ENCODE data around the gene SUGCT.
A peak's percentile ranks its signal among the peaks of the same experiment; 100 is the strongest.

Gene SUGCT

GRCh38 chr7:40541336-40541735 is 406.5 kb downstream of the SUGCT start:
- no peak for DNase-seq

DNA sequence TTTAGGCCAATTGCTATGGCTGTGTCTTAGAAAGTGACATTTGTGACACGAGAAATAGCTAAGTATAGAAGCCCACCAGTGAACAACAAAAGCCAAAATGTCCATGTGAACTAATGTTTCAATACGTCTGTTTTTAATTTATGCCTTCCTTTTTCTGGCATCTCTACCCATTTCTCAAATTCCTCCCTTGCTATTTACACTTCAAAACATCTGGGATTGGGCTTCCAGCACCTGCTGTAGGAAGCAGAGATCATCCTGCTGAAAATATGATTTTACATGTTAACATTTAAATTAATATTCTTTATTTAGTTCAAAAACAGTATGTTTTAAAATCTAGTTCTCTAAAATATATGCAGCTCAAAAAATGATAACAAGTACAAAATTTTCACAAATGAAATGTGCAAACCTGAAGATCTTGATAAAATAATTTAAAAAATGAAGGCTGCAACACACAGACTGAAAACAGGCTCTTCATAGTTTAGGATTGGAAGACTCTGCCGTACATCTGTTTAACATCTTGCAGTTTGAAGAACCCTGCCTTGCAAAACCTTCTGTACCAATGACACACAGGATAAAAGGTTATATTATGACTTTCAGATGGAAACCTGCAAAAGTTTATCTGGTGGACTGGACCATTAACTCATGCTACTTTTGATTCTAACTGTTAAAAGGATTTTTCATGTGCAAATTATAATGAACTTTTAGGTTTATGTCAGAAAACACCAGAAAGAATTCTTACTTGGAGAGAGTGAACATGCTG is 408.4 kb downstream of the SUGCT start:
- DNase-seq: no peak

- no peak for DNase-seq
Observed at GRCh38 chr7:40544221-40544723, 409.5 kb downstream of the SUGCT start.

DNA sequence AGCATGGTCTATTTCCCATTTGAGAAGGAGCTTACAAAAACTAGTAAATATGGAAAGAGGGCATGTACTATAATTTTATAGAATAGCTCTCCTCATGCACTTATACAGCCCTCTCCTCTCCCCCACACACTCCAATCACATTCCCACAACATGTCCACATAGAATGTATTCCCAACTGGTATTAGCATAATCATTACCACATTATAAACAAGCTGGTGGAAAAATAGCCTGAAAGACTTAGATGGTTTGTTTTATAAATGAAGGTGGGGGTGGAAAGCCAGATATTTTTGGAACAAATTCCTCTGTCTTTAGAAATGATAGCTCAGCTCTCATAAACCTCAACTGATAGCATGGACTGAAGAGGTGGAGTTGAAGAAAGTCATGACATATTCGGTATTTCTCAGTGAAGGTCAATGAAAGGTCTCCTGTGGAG is 410.1 kb downstream of the SUGCT start:
- no peak for DNase-seq

DNA sequence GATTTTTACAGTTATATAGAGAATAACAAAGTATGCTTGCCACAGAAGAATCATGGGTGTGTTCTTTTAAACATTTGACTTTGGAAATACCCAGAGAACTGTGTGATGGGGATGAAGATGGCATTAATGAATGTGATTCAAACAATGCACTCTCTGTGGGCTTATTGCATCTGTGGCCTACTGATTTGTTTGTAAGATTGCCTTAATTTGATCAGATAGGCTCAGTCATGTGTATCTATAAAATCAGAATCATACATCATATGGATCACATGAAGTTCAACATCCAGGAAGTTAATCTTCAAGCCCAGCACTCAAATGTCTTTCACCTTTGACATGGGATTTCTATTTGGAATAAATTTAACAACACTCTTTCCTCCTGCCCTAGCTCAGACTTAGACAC is 410.9 kb downstream of the SUGCT start:
- DNase-seq: no peak

- no peak for DNase-seq
Observed at GRCh38 chr7:40546616-40547501, 412.1 kb downstream of the SUGCT start.

- DNase-seq: no peak
Observed at GRCh38 chr7:40549372-40550039, 414.7 kb downstream of the SUGCT start.

GRCh38 chr7:40551685-40552576 is 417.1 kb downstream of the SUGCT start:
- DNase-seq: peak; percentile 20

DNA sequence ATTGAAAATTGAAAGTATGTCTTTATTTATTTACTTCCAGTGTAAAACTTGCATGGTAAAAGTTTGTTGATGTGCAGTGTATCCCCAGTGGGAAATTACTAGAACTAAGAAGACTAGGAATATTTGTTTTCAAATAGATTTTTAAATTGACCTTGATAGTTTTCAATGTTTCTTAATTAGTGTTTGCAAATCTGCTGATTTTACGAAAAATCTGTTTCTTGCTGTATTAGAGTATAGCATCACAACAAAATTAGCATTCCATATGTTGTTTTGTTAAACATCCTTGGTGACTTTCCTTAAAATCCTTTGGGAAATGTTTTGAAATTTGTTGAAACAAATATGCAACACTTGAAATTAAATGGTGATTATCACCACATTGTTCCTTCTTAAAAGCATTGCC is 425.9 kb downstream of the SUGCT start:
- DNase-seq: no peak

DNA sequence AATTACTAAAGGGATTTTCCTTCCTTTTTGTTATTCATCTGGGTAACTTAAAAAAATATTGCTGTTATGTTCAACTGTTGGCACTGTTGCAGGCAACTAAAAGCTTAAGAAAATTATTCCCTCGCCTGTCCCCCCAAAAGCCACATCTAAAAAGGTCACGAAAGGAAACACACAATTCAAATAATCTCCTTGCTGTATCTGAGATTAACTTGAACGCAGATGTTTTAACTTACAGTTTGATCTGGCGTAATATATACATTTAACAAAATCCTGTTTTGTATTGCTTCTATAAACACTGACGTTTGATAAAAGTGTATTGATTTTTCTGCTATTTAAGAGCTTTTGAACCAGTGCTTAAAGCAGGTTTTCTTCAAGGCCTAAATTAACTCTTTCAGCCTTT is 432.1 kb downstream of the SUGCT start:
- no peak for DNase-seq

GRCh38 chr7:40569326-40569725 is 434.5 kb downstream of the SUGCT start:
- no peak for DNase-seq

DNA sequence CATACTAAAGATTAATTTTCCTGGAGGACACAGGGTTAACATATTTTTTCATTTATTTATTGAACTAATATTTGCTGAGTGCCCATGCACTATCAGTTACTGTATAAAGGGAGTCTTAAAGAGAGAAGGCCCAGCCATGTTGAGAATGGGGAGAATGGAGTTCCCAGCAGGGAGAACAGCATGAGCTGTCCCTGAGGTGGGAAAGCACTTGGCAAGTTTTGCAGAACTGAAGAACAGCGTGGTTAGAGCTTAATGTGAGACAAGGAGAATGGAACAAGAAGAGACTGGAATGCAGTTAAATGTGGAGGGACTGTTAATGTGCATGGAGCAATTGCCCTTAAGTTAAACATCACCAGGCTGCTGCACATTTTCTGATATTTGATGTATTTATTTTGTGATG is 435.4 kb downstream of the SUGCT start:
- no peak for DNase-seq

GRCh38 chr7:40571796-40572195 is 437.0 kb downstream of the SUGCT start:
- no peak for DNase-seq

GRCh38 chr7:40572810-40573465 is 438.1 kb downstream of the SUGCT start:
- DNase-seq: no peak

- no peak for DNase-seq
Observed at GRCh38 chr7:40579401-40579800, 444.6 kb downstream of the SUGCT start.

- no peak for DNase-seq
Observed at GRCh38 chr7:40580776-40581175, 446.0 kb downstream of the SUGCT start.

- DNase-seq: no peak
Observed at GRCh38 chr7:40582539-40582938, 447.7 kb downstream of the SUGCT start.

GRCh38 chr7:40583667-40584444 is 449.1 kb downstream of the SUGCT start:
- DNase-seq: no peak

DNA sequence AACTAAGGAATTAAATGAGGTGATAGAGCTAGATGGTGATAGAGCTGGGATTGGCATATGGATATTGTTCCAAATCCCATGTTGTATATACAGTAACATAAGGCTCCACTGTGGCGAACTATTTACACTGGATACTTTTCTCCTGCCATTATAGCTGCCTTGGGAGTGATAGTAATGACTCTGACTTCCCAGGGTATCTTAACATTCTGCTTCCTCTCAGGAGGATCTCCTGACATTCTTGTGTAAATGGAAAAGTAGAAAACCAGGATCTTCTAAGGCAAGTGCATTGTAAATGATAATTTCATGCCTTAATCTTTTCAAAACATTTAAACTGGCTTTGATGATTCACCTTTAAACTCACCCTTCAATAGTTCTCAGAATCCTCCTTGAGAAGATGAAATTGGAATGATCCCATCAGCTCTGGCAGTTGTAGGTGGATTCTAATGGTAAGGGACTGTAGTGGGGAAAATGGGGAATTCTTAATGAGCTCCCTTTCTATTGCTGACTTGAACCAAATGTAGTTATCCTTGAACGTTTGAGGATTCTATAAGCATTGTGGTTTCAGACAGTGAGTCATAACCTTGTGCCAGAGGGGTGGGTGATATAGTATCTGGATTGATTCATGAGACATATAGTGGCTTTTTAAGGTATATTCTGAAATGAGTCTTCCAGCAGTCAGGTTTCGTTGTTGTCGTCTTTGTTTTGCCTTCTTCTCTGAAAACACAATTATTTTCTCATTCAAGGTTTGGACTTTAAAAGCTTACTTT is 450.0 kb downstream of the SUGCT start:
- no peak for DNase-seq

DNA sequence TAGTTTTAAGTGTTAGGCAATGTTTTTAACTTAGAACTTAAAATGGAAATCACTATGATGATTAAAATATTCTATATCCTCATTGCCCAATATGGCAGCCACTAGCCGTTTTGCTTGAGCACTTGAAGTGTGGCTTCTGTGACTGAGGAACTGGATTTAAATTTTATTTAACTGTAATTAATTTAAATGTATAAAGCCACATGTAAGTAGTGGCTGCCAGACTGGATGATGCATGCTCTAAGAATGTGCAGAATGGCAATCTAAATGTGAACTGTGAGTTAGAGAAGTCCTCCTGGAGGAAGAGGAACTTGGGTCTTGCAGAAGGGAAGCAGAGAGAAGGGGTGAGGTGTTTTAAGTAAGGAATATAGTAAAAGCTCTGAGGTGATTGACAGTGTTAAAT is 451.4 kb downstream of the SUGCT start:
- DNase-seq: no peak
